ENCODE results near the gene SLX4IP. TPM values are rescaled to one million over a fixed set of nuclear protein-coding genes. Genes with fewer than 3 reads are reported as not detected.

SLX4IP gene
- total and polyA plus RNA-seq, 10 donors = 2.8 to 9.0 (median 5.1) TPM

DNA sequence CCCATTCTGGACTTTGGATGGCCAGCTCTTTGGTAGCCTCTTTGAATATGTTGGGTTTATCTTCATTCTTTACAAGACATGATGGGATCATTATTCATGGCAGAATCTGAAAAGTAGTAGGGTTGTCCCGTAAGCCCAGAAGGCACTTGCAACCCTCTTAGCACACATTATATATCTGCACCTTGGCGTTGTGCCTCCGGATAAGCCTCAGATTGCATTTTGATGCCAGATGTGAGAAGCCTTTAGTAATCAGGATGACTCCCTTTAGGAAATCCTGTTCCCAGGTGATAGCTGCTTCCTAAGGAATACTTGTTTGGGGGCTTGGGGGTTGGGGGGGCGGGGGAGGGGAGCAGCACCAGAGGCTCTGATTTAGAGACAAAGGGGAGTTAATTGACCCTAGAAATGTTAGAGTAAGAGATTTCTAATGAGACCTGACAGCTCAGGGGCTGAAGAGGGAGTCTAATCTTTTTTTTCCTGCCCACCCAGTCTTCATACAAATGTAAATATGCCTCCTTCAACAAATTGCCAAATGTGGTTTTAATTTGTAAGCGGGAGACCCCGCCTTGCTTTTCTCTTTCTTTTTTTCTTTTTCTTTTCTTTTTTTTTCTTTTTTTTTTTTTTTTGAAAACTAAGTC, 183.6 kb downstream of the SLX4IP start:
- Histone ChIP-seq H3K9me3 (no peaks in the 10 kb centered on the region), H3K36me3 (peaks cover 0 to 32% (median 0%) of the 10 kb centered on the region in 6 donors), H3K27ac (no peak overlapping the region), H3K27me3 (replicated peaks in 1 of 7) (no peaks in the 10 kb centered on the region), H3K4me1 (no peaks in the 10 kb centered on the region), H3K4me3 (no peak overlapping the region)
- intact Hi-C loops (cut with DNase I; ENCODE audit: low total_unique reads) = no loop called here
- no peak for DNase-seq
- TF ChIP-seq POLR2A (IDR thresholded peaks at IDR 0.05) = no peak
- TF ChIP-seq, protein P1, sequence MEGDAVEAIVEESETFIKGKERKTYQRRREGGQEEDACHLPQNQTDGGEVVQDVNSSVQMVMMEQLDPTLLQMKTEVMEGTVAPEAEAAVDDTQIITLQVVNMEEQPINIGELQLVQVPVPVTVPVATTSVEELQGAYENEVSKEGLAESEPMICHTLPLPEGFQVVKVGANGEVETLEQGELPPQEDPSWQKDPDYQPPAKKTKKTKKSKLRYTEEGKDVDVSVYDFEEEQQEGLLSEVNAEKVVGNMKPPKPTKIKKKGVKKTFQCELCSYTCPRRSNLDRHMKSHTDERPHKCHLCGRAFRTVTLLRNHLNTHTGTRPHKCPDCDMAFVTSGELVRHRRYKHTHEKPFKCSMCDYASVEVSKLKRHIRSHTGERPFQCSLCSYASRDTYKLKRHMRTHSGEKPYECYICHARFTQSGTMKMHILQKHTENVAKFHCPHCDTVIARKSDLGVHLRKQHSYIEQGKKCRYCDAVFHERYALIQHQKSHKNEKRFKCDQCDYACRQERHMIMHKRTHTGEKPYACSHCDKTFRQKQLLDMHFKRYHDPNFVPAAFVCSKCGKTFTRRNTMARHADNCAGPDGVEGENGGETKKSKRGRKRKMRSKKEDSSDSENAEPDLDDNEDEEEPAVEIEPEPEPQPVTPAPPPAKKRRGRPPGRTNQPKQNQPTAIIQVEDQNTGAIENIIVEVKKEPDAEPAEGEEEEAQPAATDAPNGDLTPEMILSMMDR (IDR thresholded peaks at IDR 0.05 in 8 of 11, conservative IDR thresholded peaks at IDR 0.05 in 3 of 11) = no peak
- no peak for TF ChIP-seq POLR2AphosphoS5 (IDR thresholded peaks at IDR 0.05)
- WGBS, 5 donors = 87 to 93% (median 89%) methylated on average over 6 of the region's 6 CpGs

- TF ChIP-seq POLR2AphosphoS5 (IDR thresholded peaks at IDR 0.05) (no peak), POLR2A (IDR thresholded peaks at IDR 0.05) (no peak)
- TF ChIP-seq, protein P1 (IDR thresholded peaks at IDR 0.05 in 8 of 11, conservative IDR thresholded peaks at IDR 0.05 in 3 of 11) = no peak
- WGBS, 5 donors = 76 to 89% (median 80%) methylated on average over 3 of the region's 3 CpGs
These were observed 184.3 kb downstream of the SLX4IP start for GRCh38 chr20:10619427-10619826.

DNA sequence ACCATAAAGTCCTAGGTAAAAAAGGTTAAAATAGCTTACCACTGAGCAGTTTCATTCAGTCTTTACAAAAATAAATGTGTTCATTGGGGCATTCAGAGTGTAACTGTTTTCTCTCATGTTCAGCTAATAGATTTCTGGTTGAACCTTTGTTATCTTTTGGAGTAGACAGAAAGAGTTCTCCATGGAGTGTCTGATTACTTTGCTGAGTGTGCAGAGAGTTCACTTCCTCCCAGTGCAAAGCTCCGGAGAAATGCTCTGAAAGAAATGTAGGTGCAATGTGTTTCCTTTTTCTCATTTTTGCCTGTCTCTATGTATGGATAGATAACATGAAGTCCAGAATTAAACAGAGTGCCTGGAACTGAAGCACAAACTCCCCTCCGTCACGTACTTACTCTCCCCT, 186.0 kb downstream of the SLX4IP start:
- intact Hi-C loops (cut with DNase I; ENCODE audit: low total_unique reads) = no loop called here
- Histone ChIP-seq H3K27me3 (replicated peaks in 1 of 7) (no peaks in the 10 kb centered on the region), H3K4me1 (no peaks in the 10 kb centered on the region), H3K4me3 (no peak overlapping the region), H3K9me3 (no peaks in the 10 kb centered on the region), H3K27ac (no peak overlapping the region), H3K36me3 (peaks cover 0 to 20% (median 0%) of the 10 kb centered on the region in 6 donors)
- 73 to 83% (median 77%) methylated on average over 3 of the region's 3 CpGs for WGBS, 5 donors
- no peak for DNase-seq
- TF ChIP-seq POLR2AphosphoS5 (IDR thresholded peaks at IDR 0.05) = no peak
- TF ChIP-seq POLR2A (IDR thresholded peaks at IDR 0.05) = no peak
- TF ChIP-seq, protein P1 (IDR thresholded peaks at IDR 0.05 in 8 of 11, conservative IDR thresholded peaks at IDR 0.05 in 3 of 11) = no peak

More at GRCh38 chr20:10619427-10619826, 184.3 kb downstream of the SLX4IP start:
- Histone ChIP-seq H3K4me1 (no peaks in the 10 kb centered on the region), H3K36me3 (peaks cover 0 to 32% (median 0%) of the 10 kb centered on the region in 6 donors), H3K27ac (no peak overlapping the region), H3K27me3 (replicated peaks in 1 of 7) (no peaks in the 10 kb centered on the region), H3K9me3 (no peaks in the 10 kb centered on the region), H3K4me3 (no peak overlapping the region)
- intact Hi-C loops (cut with DNase I; ENCODE audit: low total_unique reads) = no loop called here
- DNase-seq = no peak

DNA sequence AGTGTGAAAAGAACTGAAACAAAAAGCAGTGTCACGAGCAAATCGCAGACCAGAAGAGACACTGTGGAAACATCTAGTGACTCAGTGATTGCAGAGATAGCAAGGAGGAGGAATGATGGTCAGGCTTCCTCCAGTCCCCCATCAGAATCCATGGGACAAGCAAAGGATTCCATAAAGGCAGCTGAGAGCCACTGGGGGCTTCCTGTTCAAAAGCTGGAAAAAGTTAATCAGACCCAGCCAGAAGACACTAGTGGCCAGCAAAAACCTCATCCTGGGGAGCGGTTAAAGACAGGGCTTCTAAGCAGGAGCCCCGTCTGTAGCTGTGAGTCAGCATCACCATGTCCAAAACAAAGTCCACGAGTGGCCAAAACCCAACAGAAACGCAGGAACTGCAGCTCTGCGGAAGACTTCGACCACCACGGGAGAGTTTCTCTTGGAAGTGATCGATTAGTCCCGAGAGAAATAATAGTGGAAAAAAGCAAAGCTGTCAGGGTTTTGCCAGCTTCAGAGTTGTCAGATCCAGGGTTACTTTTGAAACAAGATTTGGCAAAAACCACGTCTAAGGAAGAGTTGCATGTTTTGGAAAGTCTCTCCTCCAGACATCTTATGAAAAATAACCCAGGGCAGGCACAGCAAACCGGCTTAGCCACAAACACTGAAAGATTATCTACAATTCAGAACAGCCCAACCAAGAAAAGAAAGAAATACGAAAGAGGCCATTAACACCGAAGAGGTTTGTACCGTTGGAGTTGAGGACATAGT, 187.7 kb downstream of the SLX4IP start:
- peaks cover 0 to 9% (median 2%) of the 10 kb centered on the region in 6 donors for H3K4me1 ChIP-seq
- DNase-seq = no peak
- H3K9me3 ChIP-seq = no peaks in the 10 kb centered on the region
- WGBS, 5 donors = 84 to 94% (median 90%) methylated on average over 16 of the region's 16 CpGs
- intact Hi-C loops (cut with DNase I; ENCODE audit: low total_unique reads) = no loop called here
- H3K27ac ChIP-seq = no peak overlapping the region
- TF ChIP-seq POLR2A (IDR thresholded peaks at IDR 0.05) = no peak
- no peak for TF ChIP-seq POLR2AphosphoS5 (IDR thresholded peaks at IDR 0.05)
- TF ChIP-seq, protein P1 (IDR thresholded peaks at IDR 0.05 in 8 of 11, conservative IDR thresholded peaks at IDR 0.05 in 3 of 11) = no peak
- no peaks in the 10 kb centered on the region for H3K27me3 ChIP-seq (replicated peaks in 1 of 7)
- H3K36me3 ChIP-seq = peaks cover 0 to 20% (median 0%) of the 10 kb centered on the region in 6 donors
- no peak overlapping the region for H3K4me3 ChIP-seq
